ENCODE measurements around the gene ATG101. TPM values are rescaled to one million over a fixed set of nuclear protein-coding genes. Genes with fewer than 3 reads are reported as not detected.

ATG101 gene
- total RNA-seq, 1 experiment from 2014 or later, result 64.9 TPM

GRCh38 chr12:52060498-52061177, 9.1 kb upstream of the ATG101 start (continued):
- TF ChIP-seq CTCF (IDR thresholded peaks at IDR 0.05), result no peak

DNA sequence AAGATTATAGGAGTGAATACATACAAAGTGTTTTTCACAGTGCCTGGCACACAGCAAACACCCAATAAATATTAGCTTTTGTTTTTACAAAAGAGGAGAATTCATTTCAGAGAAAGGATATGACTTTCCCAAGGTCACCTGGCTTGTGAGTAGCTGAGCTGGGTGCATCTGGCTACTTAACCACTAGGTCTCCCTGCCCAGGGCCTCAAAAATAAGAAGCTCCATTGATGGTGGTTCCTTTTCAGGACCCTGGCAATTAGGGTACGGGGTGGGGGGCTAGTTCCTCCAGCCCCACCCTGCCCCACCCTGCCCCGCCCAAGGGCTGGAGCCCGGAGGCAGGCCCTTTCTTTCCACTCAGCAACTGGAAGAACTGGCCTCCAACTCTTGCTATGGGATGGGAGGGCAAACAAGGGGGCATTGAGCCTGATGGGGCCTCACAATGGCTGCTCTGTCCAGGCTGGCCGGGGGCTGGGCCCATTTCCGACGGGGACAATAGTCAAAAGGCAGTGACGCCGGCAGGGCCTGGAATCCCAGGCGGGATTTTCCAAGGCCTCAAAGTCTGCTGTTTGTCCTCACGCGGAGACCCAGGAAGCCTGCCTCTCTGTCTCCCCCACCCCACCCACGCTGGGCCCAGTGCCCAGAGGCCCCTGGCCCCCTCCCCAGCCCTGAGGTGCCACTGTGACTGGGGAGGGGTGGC, 8.2 kb upstream of the ATG101 start:
- DNase-seq (ENCODE audit: low read depth, low spot score), result no peak
- no peak for ATAC-seq
- ChIA-PET CTCF (interaction anchor here (2.0 kb wide), 1 partner anchor 21 kb away, joined by 6 read pairs; no protein-coding TSS in a partner anchor), POLR2A (no interaction called here)
- Histone ChIP-seq H3K9me3 (ENCODE audit: control insufficient read depth, insufficient read depth, low read depth, low read length) (no peaks in the 10 kb centered on the region), H3K36me3 (ENCODE audit: control insufficient read depth, insufficient read depth, low read length) (no peaks in the 10 kb centered on the region), H3K4me3 (ENCODE audit: low read depth in 2 of 2, low read length in 2 of 2) (no peak overlapping the region), H3K27me3 (ENCODE audit: control insufficient read depth, insufficient read depth, low read length) (no peaks in the 10 kb centered on the region), H3K27ac (ENCODE audit: low read length) (no peak overlapping the region), H3K4me1 (ENCODE audit: control insufficient read depth, insufficient read depth, low read length) (no peaks in the 10 kb centered on the region)
- in situ Hi-C loops (cut with HindIII; ENCODE audit: low pct_unique_long_range_greater_than_20kb, low sequenced_read_pairs), result no loop called here
- no TSS peak for BruUV-seq (replicated peaks)
- TF ChIP-seq TCF7L2 (IDR thresholded peaks at IDR 0.05; ENCODE audit: low read depth, low read length), result no peak
- TF ChIP-seq POLR2AphosphoS5 (IDR thresholded peaks at IDR 0.05; ENCODE audit: low read depth, low read length), result no peak
- no peak for TF ChIP-seq REST (IDR thresholded peaks at IDR 0.05; ENCODE audit: insufficient read depth in 1 of 2, low read depth in 2 of 2, low read length in 1 of 2)
- no peak for TF ChIP-seq SIN3A (IDR thresholded peaks at IDR 0.05; ENCODE audit: borderline replicate concordance, insufficient read depth, low read depth, low read length)
- no peak for TF ChIP-seq CTCF (IDR thresholded peaks at IDR 0.05)
- intact Hi-C loops (cut with micrococcal nuclease; ENCODE audit: unreplicated experiment), result no loop called here
